Measurements from ENCODE around the gene SSUH2. TPM values are rescaled to one million over a fixed set of nuclear protein-coding genes. Genes with fewer than 3 reads are reported as not detected.

SSUH2 gene
- total and polyA plus RNA-seq, 2 of the 13 experiments (the other 11 are each of a cell fraction or from before 2014, with no cell fraction given), result 38.1 to 136 TPM

DNA sequence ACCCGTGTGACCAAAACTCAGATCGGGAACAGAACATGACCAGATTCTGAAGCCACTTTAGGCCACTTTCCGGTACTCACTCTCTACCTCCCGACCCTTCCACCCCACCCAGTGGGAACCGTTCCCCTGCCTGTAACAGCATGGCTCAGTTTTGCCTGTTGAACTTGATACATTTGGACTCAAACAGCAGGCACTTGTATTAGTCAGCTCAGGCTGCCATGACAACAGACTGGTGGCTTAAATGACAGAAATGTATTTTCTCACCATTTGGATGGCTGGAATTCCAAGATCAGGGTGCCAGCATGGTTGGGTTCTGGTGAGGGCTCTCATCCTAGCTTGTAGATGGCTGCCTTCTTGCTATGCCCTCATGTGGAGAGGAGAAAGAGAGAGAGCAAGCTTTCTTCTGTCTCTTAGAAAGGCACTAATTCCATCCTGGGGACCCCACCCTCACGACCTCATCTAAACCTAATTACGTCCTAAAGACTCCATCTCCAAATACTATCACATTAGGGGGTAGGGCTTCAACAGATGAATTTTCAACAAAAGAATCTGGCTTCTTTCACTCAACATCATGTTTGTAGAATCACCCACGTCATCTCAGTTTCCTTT, 9.3 kb upstream of the SSUH2 start (continued):
- TF ChIP-seq NCOR1 (IDR thresholded peaks at IDR 0.05; ENCODE audit: borderline replicate concordance, low read length) (peak; percentile 81; the same call in 1 of the 2 replicates), ZNF446 (CRISPR knock-in tag; IDR thresholded peaks at IDR 0.05) (no peak), RFX3 (CRISPR knock-in tag; IDR thresholded peaks at IDR 0.05) (peak; percentile 83), EP300 (IDR thresholded peaks at IDR 0.05; ENCODE audit: low read depth in 2 of 2, low read length in 2 of 2) (peak; percentile 35 to 48; a peak in 2 of 4 replicates), EP300 (CRISPR knock-in tag; IDR thresholded peaks at IDR 0.05; ENCODE audit: borderline replicate concordance) (peak; percentile 50; the same call in 1 of the 2 replicates), CCDC6 (CRISPR knock-in tag; IDR thresholded peaks at IDR 0.05) (no peak), RFX1 (IDR thresholded peaks at IDR 0.05) (peak; percentile 88), AGO2 (optimal IDR thresholded peaks at IDR 0.05; ENCODE audit: low read depth, low read length) (no peak), SKI (IDR thresholded peaks at IDR 0.05; ENCODE audit: partially characterized antibody) (peak; percentile 92), SP5 (CRISPR knock-in tag; IDR thresholded peaks at IDR 0.05; ENCODE audit: borderline replicate concordance, low read depth) (peak; percentile 10; the same call in 1 of the 2 replicates), ZMYM3 (CRISPR knock-in tag; IDR thresholded peaks at IDR 0.05) (peak; percentile 75; the same call in 1 of the 2 replicates), PITX1 (CRISPR knock-in tag; IDR thresholded peaks at IDR 0.05) (peak; percentile 72), NRL (CRISPR knock-in tag; IDR thresholded peaks at IDR 0.05; ENCODE audit: borderline replicate concordance) (no peak), ZNF337 (CRISPR knock-in tag; IDR thresholded peaks at IDR 0.05; ENCODE audit: borderline replicate concordance, low read depth) (no peak), TBL1XR1 (IDR thresholded peaks at IDR 0.05; ENCODE audit: borderline replicate concordance, low read length, partially characterized antibody) (peak; percentile 64), MIER3 (CRISPR knock-in tag; IDR thresholded peaks at IDR 0.05; ENCODE audit: borderline replicate concordance) (peak; percentile 33; the same call in 1 of the 2 replicates), HOXA3 (CRISPR knock-in tag; IDR thresholded peaks at IDR 0.05) (0 out of 2 replicates have a peak, but pooled peaks have one; percentile 21), ZNF841 (CRISPR knock-in tag; IDR thresholded peaks at IDR 0.05; ENCODE audit: borderline replicate concordance) (no peak)
- TF ChIP-seq, protein P1, sequence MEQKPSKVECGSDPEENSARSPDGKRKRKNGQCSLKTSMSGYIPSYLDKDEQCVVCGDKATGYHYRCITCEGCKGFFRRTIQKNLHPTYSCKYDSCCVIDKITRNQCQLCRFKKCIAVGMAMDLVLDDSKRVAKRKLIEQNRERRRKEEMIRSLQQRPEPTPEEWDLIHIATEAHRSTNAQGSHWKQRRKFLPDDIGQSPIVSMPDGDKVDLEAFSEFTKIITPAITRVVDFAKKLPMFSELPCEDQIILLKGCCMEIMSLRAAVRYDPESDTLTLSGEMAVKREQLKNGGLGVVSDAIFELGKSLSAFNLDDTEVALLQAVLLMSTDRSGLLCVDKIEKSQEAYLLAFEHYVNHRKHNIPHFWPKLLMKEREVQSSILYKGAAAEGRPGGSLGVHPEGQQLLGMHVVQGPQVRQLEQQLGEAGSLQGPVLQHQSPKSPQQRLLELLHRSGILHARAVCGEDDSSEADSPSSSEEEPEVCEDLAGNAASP (CRISPR knock-in tag; IDR thresholded peaks at IDR 0.05; ENCODE audit: borderline replicate concordance), result peak; percentile 30; the same call in 1 of the 2 replicates
- TF ChIP-seq, protein P2, sequence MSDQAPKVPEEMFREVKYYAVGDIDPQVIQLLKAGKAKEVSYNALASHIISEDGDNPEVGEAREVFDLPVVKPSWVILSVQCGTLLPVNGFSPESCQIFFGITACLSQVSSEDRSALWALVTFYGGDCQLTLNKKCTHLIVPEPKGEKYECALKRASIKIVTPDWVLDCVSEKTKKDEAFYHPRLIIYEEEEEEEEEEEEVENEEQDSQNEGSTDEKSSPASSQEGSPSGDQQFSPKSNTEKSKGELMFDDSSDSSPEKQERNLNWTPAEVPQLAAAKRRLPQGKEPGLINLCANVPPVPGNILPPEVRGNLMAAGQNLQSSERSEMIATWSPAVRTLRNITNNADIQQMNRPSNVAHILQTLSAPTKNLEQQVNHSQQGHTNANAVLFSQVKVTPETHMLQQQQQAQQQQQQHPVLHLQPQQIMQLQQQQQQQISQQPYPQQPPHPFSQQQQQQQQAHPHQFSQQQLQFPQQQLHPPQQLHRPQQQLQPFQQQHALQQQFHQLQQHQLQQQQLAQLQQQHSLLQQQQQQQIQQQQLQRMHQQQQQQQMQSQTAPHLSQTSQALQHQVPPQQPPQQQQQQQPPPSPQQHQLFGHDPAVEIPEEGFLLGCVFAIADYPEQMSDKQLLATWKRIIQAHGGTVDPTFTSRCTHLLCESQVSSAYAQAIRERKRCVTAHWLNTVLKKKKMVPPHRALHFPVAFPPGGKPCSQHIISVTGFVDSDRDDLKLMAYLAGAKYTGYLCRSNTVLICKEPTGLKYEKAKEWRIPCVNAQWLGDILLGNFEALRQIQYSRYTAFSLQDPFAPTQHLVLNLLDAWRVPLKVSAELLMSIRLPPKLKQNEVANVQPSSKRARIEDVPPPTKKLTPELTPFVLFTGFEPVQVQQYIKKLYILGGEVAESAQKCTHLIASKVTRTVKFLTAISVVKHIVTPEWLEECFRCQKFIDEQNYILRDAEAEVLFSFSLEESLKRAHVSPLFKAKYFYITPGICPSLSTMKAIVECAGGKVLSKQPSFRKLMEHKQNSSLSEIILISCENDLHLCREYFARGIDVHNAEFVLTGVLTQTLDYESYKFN (CRISPR knock-in tag; conservative IDR thresholded peaks at IDR 0.05), result peak; percentile 65
- TF ChIP-seq, protein P3, sequence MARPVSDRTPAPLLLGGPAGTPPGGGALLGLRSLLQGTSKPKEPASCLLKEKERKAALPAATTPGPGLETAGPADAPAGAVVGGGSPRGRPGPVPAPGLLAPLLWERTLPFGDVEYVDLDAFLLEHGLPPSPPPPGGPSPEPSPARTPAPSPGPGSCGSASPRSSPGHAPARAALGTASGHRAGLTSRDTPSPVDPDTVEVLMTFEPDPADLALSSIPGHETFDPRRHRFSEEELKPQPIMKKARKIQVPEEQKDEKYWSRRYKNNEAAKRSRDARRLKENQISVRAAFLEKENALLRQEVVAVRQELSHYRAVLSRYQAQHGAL (CRISPR knock-in tag; IDR thresholded peaks at IDR 0.05; ENCODE audit: not compliant biosample characterization), result no peak

All from HepG2 (cell line).